M059J (cell line): ENCODE measurements around the gene RIC8B. TPM values are rescaled to one million over a fixed set of nuclear protein-coding genes. Genes with fewer than 3 reads are reported as not detected.
A peak's percentile ranks its signal among the peaks of the same experiment; 100 is the strongest.
"Not testable (repeated sequence)": the region's sequence is repeated elsewhere in the genome, so short reads cannot be mapped to it uniquely, and the experiment has no call there.

Experiments used
- DNase-seq: peaks from one replicate; pipeline ENCODE4 v3.0.0-alpha.2; 2012; ENCODE audit warnings: low read depth
- total RNA-seq: library from RNA; depleted of rRNA; stranded (reverse); fragments of >200 nt; shearing (Covaris generic); gene quantifications from 2 replicates; pipeline ENCODE4 v1.2.3, GENCODE V29; 2014; rRNA removed

RIC8B gene
- total RNA-seq, result 12.0 and 17.4 TPM in 2 replicates

- peak; percentile 99 for DNase-seq
These were observed at the start of gene RIC8B for GRCh38 chr12:106774005-106774807. Gene RIC8B, plus strand, starts transcription at chr12:106774682. Its CDS starts 64 bp downstream, at chr12:106774746.

DNA sequence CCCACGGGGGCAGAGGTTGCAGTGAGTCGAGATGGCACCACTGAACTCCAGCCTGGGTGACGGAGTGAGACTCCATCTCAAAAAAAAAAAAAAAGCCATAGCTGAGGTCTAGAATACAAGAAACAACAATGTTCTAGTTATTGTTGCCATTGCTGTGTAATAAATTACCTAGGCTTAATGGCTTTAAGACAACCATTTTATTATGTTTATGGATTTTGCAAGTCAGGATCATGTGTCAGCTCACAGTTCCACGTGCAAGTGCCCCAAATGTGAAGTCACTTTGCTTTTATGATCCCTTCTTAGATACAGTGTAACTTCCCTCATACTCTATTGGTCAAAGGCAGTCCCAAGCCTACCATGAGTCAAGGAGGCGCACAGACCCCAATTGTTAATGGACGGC, 49.5 kb upstream of the RIC8B start:
- DNase-seq, result no peak

- not testable (repeated sequence) for DNase-seq
These were observed 47.8 kb upstream of the RIC8B start for GRCh38 chr12:106726603-106727202.

DNA sequence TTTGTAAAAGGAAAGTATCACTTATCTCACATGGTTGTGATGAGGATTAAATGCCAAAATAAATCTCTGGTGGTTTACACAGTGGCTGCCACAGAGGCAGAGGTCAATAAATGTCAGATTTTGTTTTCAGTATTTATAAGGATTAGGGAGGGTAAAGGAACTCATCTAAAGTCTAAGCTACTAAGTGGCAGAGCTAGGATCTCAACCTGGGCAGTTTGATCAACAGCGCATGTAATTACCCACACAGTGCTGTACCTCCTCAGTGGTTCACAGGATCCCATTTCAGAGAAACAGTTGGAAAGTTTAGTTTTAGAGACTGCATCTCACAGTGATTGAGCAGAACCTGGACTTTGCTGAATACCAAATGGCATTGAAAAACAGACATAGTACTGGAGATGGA, 44.9 kb upstream of the RIC8B start:
- DNase-seq, result no peak

GRCh38 chr12:106732890-106733289, 41.6 kb upstream of the RIC8B start:
- no peak for DNase-seq

GRCh38 chr12:106733660-106734059, 40.8 kb upstream of the RIC8B start:
- DNase-seq, result no peak

DNA sequence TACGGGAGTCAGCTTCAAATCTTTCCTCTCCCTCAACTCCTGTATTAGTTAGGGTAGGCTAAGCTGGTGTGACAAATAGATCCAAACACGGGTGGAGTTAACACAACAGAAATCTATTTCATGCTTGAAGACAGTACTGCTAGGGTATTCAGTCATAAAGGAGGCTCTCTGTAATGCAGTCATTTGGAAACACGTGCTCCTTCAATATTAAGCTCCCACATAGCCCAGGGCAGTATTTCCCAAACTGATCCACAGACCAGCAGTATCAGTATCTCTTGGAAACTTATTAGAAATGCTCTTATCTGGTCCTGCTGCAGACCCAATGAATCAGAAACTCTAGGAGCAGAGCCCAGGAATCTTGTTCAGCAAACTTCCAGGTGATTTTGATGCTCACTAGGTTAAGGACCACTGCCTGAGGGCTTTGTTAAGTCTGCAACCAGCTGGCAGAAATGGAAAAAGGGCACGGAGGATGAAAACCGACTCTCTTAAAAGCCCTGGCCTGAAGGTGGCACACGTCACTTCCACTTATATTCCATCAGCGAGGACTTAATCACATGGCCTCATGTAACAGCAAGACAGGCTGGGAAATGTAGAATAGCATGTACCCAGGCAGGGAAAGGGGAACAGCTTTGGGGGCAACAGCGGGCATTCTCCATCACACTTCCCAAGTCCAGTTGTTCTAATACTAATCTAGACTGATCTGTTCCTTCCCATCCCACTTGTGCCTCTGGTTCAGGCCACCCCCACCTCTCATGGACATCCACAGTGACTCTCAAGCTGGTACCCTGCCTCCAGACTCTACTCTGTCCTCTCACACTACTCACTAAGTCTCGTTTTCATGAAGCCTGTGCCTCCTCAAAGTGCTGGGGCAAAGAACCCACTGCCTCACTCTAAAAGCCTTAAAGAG, 38.2 kb upstream of the RIC8B start:
- peak; percentile 45 for DNase-seq

GRCh38 chr12:106739318-106739717, 35.2 kb upstream of the RIC8B start:
- peak; percentile 46 for DNase-seq

GRCh38 chr12:106739815-106740530, 34.5 kb upstream of the RIC8B start:
- DNase-seq, result peak; percentile 65

GRCh38 chr12:106740818-106741217, 33.7 kb upstream of the RIC8B start:
- no peak for DNase-seq

- DNase-seq, result no peak
These were observed 33.2 kb upstream of the RIC8B start for GRCh38 chr12:106741247-106741646.

- DNase-seq, result no peak
These were observed 31.1 kb upstream of the RIC8B start for GRCh38 chr12:106743270-106743988.

DNA sequence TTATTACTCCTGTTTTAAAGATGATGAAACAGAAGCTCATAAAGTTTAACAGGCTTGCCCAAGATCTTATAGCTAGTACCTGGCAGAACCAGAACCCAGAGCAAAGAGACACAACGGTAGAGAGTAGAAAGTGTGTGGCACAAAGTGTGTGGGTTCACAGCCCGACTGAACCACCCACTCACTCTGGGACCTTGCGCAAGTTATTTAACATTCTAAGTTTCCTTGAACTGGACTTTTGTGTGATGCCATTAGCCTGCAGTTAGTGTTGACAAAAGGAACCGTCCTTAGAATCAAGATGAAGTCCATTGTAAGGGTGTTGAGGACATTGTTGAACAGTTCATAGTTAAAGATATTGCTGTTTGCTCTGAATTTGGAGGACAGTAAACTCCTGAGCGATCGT, 29.9 kb upstream of the RIC8B start:
- no peak for DNase-seq

DNA sequence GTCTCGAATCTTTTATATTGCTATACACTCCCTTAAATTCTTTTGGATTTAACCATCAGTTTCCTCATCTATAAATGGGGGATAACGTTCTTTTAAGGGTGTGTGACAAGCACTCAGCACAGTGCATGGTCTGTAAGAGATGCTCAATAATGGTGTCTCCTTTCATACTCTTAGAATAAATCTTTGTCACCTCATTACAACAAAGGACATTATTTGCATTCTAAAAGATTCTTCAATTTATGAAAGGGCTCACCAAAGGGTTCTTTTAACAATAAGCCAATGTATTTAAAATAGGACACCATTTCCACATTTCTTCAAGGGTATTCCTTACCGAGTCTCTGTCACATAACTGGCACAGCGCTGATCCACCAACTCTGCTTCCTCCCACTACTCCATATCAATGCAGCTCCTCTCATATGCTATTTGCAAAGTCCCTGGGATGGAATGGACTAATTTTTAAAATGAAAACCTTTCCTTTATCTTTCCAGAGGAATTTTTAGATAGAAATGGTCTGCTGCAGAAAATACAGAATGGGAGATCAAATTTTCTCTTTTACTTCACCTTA, 29.2 kb upstream of the RIC8B start:
- no peak for DNase-seq

DNA sequence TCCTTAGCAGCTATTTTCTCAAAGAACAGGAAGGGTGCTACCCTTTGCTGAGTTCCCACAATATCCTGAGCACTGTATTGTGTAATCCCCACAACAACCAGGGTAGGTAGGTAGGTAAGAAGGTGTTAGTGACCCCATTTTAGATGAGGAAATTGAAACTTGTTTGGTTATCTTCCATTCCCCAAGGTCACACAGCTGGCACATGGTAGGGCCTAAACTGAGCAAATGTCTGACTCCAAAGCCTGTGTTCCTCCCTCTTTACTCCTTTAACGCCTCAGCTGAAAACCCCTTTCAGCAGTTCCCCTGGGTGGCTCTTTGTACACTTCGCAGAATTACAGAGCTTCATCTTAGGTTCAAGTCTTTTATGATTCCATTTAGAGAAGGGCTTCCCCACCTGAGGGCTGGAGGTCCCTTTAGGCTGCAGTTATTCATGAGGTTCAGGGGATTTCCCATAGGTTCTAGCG, 26.5 kb upstream of the RIC8B start:
- DNase-seq, result no peak

DNA sequence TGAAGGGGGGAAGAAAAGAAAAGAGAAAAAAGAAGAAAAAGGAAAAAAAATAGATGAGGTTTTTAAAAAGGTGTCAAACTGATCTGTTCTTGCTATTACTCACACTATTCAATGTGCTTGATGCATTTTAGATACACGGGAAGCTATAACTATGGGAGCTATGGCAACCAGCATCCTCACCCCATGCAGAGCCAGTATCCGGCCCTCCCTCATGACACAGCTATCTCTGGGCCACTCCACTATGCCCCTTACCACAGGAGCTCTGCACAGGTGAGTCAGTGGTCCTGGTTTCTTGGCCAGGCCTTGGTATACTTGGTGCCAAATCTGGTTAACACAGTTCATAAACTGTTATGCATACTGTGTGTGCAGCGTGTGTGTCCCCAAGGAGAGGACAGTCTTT, 24.0 kb upstream of the RIC8B start:
- DNase-seq, result no peak

GRCh38 chr12:106753526-106753925, 21.0 kb upstream of the RIC8B start:
- DNase-seq, result no peak

- no peak for DNase-seq
These were observed 20.2 kb upstream of the RIC8B start for GRCh38 chr12:106754331-106754730.

- no peak for DNase-seq
These were observed 16.7 kb upstream of the RIC8B start for GRCh38 chr12:106757623-106758348.
